Retinal pigment epithelial cell (primary cell): Measurements from ENCODE around the gene PAK3.
A peak's percentile ranks its signal among the peaks of the same experiment; 100 is the strongest.

Source experiments
- DNase-seq: peaks from one replicate; pipeline ENCODE4 v3.0.0-alpha.2; 2010; ENCODE audit warnings: low read depth
- H3K4me3 ChIP-seq: 2 replicates; pipeline ENCODE4 v1.5.1; 2011; ENCODE audit warnings: mild to moderate bottlenecking, low read length, control low read depth, moderate library complexity
- CTCF ChIP-seq: conservative IDR thresholded peaks from 2 replicates; pipeline ENCODE4 v1.5.1; 2011; ENCODE audit warnings: low read depth, low read length, control low read depth, inconsistent platforms

The PAK3 gene

GRCh38 chrX:111129921-111130320 is 33.9 kb downstream of the PAK3 start:
- no peak for DNase-seq
- H3K4me3 ChIP-seq: no peak overlapping the region
- no peak for TF ChIP-seq CTCF

- no peak overlapping the region for H3K4me3 ChIP-seq
- DNase-seq: no peak
- no peak for TF ChIP-seq CTCF
Observed at GRCh38 chrX:111131572-111131971, 35.6 kb downstream of the PAK3 start.

GRCh38 chrX:111133389-111133788 is 37.4 kb downstream of the PAK3 start:
- TF ChIP-seq CTCF: no peak
- no peak for DNase-seq
- no peak overlapping the region for H3K4me3 ChIP-seq

GRCh38 chrX:111145878-111146277 is 49.9 kb downstream of the PAK3 start:
- H3K4me3 ChIP-seq: no peak overlapping the region
- no peak for TF ChIP-seq CTCF
- no peak for DNase-seq

- H3K4me3 ChIP-seq: no peak overlapping the region
- no peak for TF ChIP-seq CTCF
- no peak for DNase-seq
Observed at GRCh38 chrX:111151764-111152163, 55.8 kb downstream of the PAK3 start.

GRCh38 chrX:111159232-111159631 is 63.2 kb downstream of the PAK3 start:
- no peak overlapping the region for H3K4me3 ChIP-seq
- DNase-seq: no peak
- TF ChIP-seq CTCF: no peak

- DNase-seq: no peak
- no peak overlapping the region for H3K4me3 ChIP-seq
- TF ChIP-seq CTCF: peak; percentile 56
Observed at GRCh38 chrX:111164728-111165127, 68.7 kb downstream of the PAK3 start.
